GM19023 (cell line): Measurements from ENCODE around the gene EMSY.

Source experiments
- ATAC-seq: cut with Tn5 transposase; IDR thresholded peaks from one replicate; pipeline ENCODE4 v1.9.1; 2021; ENCODE audit warnings: mild to moderate bottlenecking, moderate library complexity; ENCODE audit not compliant: unreplicated experiment

EMSY gene

GRCh38 chr11:76523147-76523546 lies 78.3 kb downstream of the EMSY start:
- ATAC-seq, result no peak

- ATAC-seq, result no peak
Measured at GRCh38 chr11:76523786-76524436, 79.1 kb downstream of the EMSY start.

GRCh38 chr11:76524461-76524860 lies 79.6 kb downstream of the EMSY start:
- no peak for ATAC-seq

GRCh38 chr11:76524919-76525318 lies 80.1 kb downstream of the EMSY start:
- no peak for ATAC-seq

- no peak for ATAC-seq
Measured at GRCh38 chr11:76526878-76527277, 82.1 kb downstream of the EMSY start.

- no peak for ATAC-seq
Measured at GRCh38 chr11:76542436-76542835, 97.6 kb downstream of the EMSY start.

GRCh38 chr11:76543006-76543703 lies 98.3 kb downstream of the EMSY start:
- no peak for ATAC-seq

GRCh38 chr11:76550781-76551180 lies 106.0 kb downstream of the EMSY start:
- no peak for ATAC-seq

- ATAC-seq, result no peak
Measured at GRCh38 chr11:76551400-76551799, 106.6 kb downstream of the EMSY start.

- no peak for ATAC-seq
Measured at GRCh38 chr11:76552987-76553386, 108.2 kb downstream of the EMSY start.

- no peak for ATAC-seq
Measured at GRCh38 chr11:76553554-76554476, 109.0 kb downstream of the EMSY start.

GRCh38 chr11:76554767-76555166 lies 109.9 kb downstream of the EMSY start:
- ATAC-seq, result no peak

- no peak for ATAC-seq
Measured at GRCh38 chr11:76557466-76557865, 112.6 kb downstream of the EMSY start.

- ATAC-seq, result no peak
Measured at GRCh38 chr11:76558473-76558872, 113.7 kb downstream of the EMSY start.

- ATAC-seq, result no peak
Measured at GRCh38 chr11:76558891-76559290, 114.1 kb downstream of the EMSY start.

- ATAC-seq, result no peak
Measured at GRCh38 chr11:76559346-76559745, 114.5 kb downstream of the EMSY start.

GRCh38 chr11:76560219-76560618 lies 115.4 kb downstream of the EMSY start:
- no peak for ATAC-seq

GRCh38 chr11:76561245-76561644 lies 116.4 kb downstream of the EMSY start:
- ATAC-seq, result no peak

- no peak for ATAC-seq
Measured at GRCh38 chr11:76562541-76562940, 117.7 kb downstream of the EMSY start.

- ATAC-seq, result no peak
Measured at GRCh38 chr11:76564364-76564763, 119.5 kb downstream of the EMSY start.

- no peak for ATAC-seq
Measured at GRCh38 chr11:76566811-76567210, 122.0 kb downstream of the EMSY start.

GRCh38 chr11:76567261-76567660 lies 122.4 kb downstream of the EMSY start:
- no peak for ATAC-seq
